ENCODE data around the gene TBC1D10A. TPM values are rescaled to one million over a fixed set of nuclear protein-coding genes. Genes with fewer than 3 reads are reported as not detected.

The TBC1D10A gene
- total RNA-seq, 1 experiment from 2014 or later = 11.1 TPM

- TF ChIP-seq, protein P1, sequence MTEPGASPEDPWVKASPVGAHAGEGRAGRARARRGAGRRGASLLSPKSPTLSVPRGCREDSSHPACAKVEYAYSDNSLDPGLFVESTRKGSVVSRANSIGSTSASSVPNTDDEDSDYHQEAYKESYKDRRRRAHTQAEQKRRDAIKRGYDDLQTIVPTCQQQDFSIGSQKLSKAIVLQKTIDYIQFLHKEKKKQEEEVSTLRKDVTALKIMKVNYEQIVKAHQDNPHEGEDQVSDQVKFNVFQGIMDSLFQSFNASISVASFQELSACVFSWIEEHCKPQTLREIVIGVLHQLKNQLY (CRISPR knock-in tag; IDR thresholded peaks at IDR 0.05) = no peak
- TF ChIP-seq NR2C2 (CRISPR knock-in tag; IDR thresholded peaks at IDR 0.05) (no peak), CREM (CRISPR knock-in tag; IDR thresholded peaks at IDR 0.05) (no peak), KAT7 (CRISPR knock-in tag; IDR thresholded peaks at IDR 0.05; ENCODE audit: borderline replicate concordance) (no peak)
- TF ChIP-seq, protein P2, sequence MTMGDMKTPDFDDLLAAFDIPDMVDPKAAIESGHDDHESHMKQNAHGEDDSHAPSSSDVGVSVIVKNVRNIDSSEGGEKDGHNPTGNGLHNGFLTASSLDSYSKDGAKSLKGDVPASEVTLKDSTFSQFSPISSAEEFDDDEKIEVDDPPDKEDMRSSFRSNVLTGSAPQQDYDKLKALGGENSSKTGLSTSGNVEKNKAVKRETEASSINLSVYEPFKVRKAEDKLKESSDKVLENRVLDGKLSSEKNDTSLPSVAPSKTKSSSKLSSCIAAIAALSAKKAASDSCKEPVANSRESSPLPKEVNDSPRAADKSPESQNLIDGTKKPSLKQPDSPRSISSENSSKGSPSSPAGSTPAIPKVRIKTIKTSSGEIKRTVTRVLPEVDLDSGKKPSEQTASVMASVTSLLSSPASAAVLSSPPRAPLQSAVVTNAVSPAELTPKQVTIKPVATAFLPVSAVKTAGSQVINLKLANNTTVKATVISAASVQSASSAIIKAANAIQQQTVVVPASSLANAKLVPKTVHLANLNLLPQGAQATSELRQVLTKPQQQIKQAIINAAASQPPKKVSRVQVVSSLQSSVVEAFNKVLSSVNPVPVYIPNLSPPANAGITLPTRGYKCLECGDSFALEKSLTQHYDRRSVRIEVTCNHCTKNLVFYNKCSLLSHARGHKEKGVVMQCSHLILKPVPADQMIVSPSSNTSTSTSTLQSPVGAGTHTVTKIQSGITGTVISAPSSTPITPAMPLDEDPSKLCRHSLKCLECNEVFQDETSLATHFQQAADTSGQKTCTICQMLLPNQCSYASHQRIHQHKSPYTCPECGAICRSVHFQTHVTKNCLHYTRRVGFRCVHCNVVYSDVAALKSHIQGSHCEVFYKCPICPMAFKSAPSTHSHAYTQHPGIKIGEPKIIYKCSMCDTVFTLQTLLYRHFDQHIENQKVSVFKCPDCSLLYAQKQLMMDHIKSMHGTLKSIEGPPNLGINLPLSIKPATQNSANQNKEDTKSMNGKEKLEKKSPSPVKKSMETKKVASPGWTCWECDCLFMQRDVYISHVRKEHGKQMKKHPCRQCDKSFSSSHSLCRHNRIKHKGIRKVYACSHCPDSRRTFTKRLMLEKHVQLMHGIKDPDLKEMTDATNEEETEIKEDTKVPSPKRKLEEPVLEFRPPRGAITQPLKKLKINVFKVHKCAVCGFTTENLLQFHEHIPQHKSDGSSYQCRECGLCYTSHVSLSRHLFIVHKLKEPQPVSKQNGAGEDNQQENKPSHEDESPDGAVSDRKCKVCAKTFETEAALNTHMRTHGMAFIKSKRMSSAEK (CRISPR knock-in tag; IDR thresholded peaks at IDR 0.05; ENCODE audit: borderline replicate concordance) = no peak
Observed at GRCh38 chr22:30296833-30297232, 29.9 kb downstream of the TBC1D10A start (continued).

- Mint-ChIP-seq H3K4me3 (no peak overlapping the region), H3K36me3 (no peaks in the 10 kb centered on the region; the same call in 1 of the 2 replicates), H3K27me3 (ENCODE audit: low read depth) (no peaks in the 10 kb centered on the region), H3K27ac (no peak overlapping the region), H3K9me3 (no peaks in the 10 kb centered on the region), H3K4me1 (no peaks in the 10 kb centered on the region)
- ChIA-PET CTCF (interaction anchor here (1.1 to 1.7 kb wide), 2 partner anchors 8 to 32 kb away, joined by 3 to 5 read pairs; no protein-coding TSS in a partner anchor), POLR2A (no interaction called here)
- ATAC-seq (no peak), DNase-seq (ENCODE audit: low spot score) (no peak)
- TF ChIP-seq CBFB (CRISPR knock-in tag; IDR thresholded peaks at IDR 0.05; ENCODE audit: low read depth) = no peak
- TF ChIP-seq, protein P3, sequence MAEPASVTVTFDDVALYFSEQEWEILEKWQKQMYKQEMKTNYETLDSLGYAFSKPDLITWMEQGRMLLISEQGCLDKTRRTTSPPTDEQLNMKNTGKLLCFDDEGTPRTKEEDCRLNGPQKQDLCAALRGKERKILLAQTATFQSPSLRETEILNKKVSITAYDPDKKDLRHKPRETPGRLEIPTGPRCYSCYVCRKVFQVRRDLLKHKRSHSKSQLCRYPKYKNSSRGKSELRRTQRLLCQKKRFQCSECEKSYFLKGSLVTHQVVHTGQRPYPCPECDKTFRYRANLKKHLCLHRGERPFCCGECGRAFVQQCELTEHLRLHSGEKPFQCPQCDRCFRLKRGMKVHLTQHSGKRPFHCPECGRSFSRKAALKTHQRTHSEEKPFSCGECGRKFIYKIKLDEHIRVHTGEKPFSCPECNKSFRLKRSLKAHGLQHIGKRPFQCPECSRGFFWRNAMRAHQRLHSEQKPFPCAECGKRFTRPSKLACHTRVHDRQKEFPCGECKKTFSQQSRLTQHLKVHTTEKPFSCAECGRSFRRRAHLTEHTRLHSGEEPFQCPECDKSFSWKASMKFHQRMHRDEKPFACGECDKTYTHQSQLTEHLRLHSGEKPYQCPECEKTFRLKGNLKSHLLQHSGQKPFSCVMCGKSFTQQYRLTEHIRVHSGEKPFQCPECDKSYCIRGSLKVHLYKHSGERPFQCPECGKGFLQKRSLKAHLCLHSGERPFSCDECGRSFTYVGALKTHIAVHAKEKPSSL (CRISPR knock-in tag; conservative IDR thresholded peaks at IDR 0.05) = no peak
- no peak for TF ChIP-seq GRHL2 (CRISPR knock-in tag; IDR thresholded peaks at IDR 0.05; ENCODE audit: insufficient replicate concordance, severe bottlenecking)
- no peak for TF ChIP-seq ZNF219 (CRISPR knock-in tag; IDR thresholded peaks at IDR 0.05; ENCODE audit: borderline replicate concordance)
- no peak for TF ChIP-seq TCF7 (CRISPR knock-in tag; IDR thresholded peaks at IDR 0.05; ENCODE audit: low read depth)
- no peak for TF ChIP-seq ZBTB43 (CRISPR knock-in tag; IDR thresholded peaks at IDR 0.05)
- TF ChIP-seq, protein P2 (CRISPR knock-in tag; IDR thresholded peaks at IDR 0.05; ENCODE audit: borderline replicate concordance) = no peak
Observed at GRCh38 chr22:30296324-30296723, 30.4 kb downstream of the TBC1D10A start.
